OCI-LY7 (cell line): ENCODE results near the gene RELB.

ENCODE experiments used
- EZH2phosphoT487 ChIP-seq: fragments of 200-600 bp; sonication (generic); IDR thresholded peaks from 2 replicates; pipeline ENCODE4 v1.6.1; 2018; ENCODE audit warnings: low read depth, borderline replicate concordance, mild to moderate bottlenecking, mixed run types, antibody characterized with exemption, low read length, moderate library complexity, mixed read lengths
- TF ChIP-seq, protein P1 (sequence below): fragments of 200-600 bp; sonication (generic); conservative IDR thresholded peaks from 2 replicates; pipeline ENCODE4 v1.5.1; 2014; ENCODE audit warnings: mild to moderate bottlenecking, antibody characterized with exemption, low read length, moderate library complexity, mixed read lengths

- TF ChIP-seq EZH2phosphoT487 = no peak
- TF ChIP-seq, protein P1, sequence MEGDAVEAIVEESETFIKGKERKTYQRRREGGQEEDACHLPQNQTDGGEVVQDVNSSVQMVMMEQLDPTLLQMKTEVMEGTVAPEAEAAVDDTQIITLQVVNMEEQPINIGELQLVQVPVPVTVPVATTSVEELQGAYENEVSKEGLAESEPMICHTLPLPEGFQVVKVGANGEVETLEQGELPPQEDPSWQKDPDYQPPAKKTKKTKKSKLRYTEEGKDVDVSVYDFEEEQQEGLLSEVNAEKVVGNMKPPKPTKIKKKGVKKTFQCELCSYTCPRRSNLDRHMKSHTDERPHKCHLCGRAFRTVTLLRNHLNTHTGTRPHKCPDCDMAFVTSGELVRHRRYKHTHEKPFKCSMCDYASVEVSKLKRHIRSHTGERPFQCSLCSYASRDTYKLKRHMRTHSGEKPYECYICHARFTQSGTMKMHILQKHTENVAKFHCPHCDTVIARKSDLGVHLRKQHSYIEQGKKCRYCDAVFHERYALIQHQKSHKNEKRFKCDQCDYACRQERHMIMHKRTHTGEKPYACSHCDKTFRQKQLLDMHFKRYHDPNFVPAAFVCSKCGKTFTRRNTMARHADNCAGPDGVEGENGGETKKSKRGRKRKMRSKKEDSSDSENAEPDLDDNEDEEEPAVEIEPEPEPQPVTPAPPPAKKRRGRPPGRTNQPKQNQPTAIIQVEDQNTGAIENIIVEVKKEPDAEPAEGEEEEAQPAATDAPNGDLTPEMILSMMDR = no peak
These were observed 65.8 kb downstream of the RELB start for GRCh38 chr19:45066921-45067661.
